NT2/D1 (cell line): ENCODE data around the gene CDR2.
"Not testable (repeated sequence)": the region's sequence is repeated elsewhere in the genome, so short reads cannot be mapped to it uniquely, and the experiment has no call there.

Experiments used
- DNase-seq: peaks from one replicate; pipeline ENCODE4 v3.0.0-alpha.2; 2011; ENCODE audit warnings: low read depth, low spot score
- H3K27me3 ChIP-seq: 2 replicates; pipeline ENCODE4 v1.6.0; 2011; ENCODE audit warnings: mild to moderate bottlenecking; ENCODE audit not compliant: insufficient read length, insufficient read depth
- H3K36me3 ChIP-seq: 2 replicates; pipeline ENCODE4 v1.6.1; 2011; ENCODE audit warnings: mild to moderate bottlenecking, low read length, mixed read lengths; ENCODE audit not compliant: insufficient read depth, insufficient read length
- H3K4me1 ChIP-seq: 2 replicates; pipeline ENCODE4 v1.5.1; 2011; ENCODE audit not compliant: insufficient read depth, insufficient read length
- H3K4me3 ChIP-seq: 2 replicates; pipeline ENCODE4 v1.5.1; 2011; ENCODE audit warnings: low read depth; ENCODE audit not compliant: insufficient read length
- H3K9ac ChIP-seq: 2 replicates; pipeline ENCODE4 v1.6.0; 2011; ENCODE audit warnings: low read depth; ENCODE audit not compliant: insufficient read length
- H3K9me3 ChIP-seq: 2 replicates; pipeline ENCODE4 v1.5.1; 2011; ENCODE audit warnings: mild to moderate bottlenecking, low read length; ENCODE audit not compliant: insufficient read depth
- SUZ12 ChIP-seq: IDR thresholded peaks from 2 replicates; pipeline ENCODE4 v1.6.1; 2011; ENCODE audit not compliant: insufficient read length, insufficient read depth; ENCODE audit errors: extremely low read depth
- YY1 ChIP-seq: IDR thresholded peaks from 2 replicates; pipeline ENCODE4 v1.6.1; 2011; ENCODE audit not compliant: insufficient read length, insufficient read depth
- ZNF274 ChIP-seq: IDR thresholded peaks from 2 replicates; pipeline ENCODE4 v1.6.1; 2011; ENCODE audit warnings: mild to moderate bottlenecking, low read depth, low read length

Gene CDR2

DNA sequence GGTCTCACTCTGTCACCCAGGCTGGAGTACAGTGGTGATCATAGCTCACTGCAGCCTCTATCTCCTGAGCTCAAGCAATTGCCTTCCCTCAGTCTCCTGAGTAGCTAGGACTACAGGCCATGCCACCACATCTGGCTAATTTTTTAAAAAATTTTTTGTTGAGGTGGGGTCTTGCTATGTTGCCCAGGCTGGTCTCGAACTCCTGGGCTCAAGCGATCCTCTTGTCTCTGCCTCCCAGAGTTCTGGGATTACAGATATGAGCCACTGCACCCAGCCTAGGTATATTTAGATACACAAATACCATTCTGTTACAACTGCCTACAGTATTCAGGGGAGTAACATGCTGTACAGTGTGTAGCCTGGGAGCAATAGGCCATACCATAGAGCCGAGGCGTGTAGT is 62.9 kb downstream of the CDR2 start:
- Histone ChIP-seq H3K36me3 (peaks cover 89% of the 10 kb centered on the region), H3K27me3 (no peaks in the 10 kb centered on the region), H3K9me3 (no peaks in the 10 kb centered on the region), H3K4me1 (no peaks in the 10 kb centered on the region), H3K9ac (no peak overlapping the region), H3K4me3 (no peak overlapping the region)
- TF ChIP-seq ZNF274: no peak
- no peak for TF ChIP-seq SUZ12
- no peak for TF ChIP-seq YY1
- no peak for DNase-seq

- no peaks in the 10 kb centered on the region for H3K27me3 ChIP-seq
- TF ChIP-seq YY1: no peak
- no peak for TF ChIP-seq ZNF274
- TF ChIP-seq SUZ12: no peak
- H3K9ac ChIP-seq: no peak overlapping the region
- H3K36me3 ChIP-seq: peaks cover 95% of the 10 kb centered on the region
- H3K4me1 ChIP-seq: no peaks in the 10 kb centered on the region
- no peak for DNase-seq
- H3K4me3 ChIP-seq: no peak overlapping the region
- no peaks in the 10 kb centered on the region for H3K9me3 ChIP-seq
Observed at GRCh38 chr16:22308824-22309520, 65.4 kb downstream of the CDR2 start.

- H3K27me3 ChIP-seq: no peaks in the 10 kb centered on the region
- no peaks in the 10 kb centered on the region for H3K9me3 ChIP-seq
- no peak for DNase-seq
- H3K4me3 ChIP-seq: no peak overlapping the region
- TF ChIP-seq ZNF274 (no peak), SUZ12 (no peak), YY1 (no peak)
- H3K9ac ChIP-seq: no peak overlapping the region
- peaks cover 95% of the 10 kb centered on the region for H3K36me3 ChIP-seq
- H3K4me1 ChIP-seq: no peaks in the 10 kb centered on the region
Observed at GRCh38 chr16:22307838-22308237, 66.6 kb downstream of the CDR2 start.

DNA sequence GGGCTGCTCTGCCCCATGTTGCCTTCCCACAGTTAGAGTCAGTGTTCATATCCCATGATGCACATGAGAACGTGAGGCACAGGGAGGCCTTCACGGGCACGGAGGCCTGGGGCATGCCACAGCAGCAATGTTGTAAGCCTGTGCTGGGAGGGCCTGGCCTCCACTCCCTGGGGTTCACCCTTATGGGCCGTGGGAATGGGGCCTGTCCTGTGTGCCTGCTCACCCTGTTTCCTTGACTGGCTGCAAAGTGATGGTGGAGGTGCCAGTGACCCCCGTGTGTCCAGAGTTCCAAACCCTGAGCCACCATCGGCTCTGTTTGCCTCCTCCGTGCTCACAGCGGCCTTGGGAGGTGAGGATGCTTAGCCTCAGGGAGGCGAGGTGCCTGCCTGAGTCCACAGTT is 67.6 kb downstream of the CDR2 start:
- no peaks in the 10 kb centered on the region for H3K9me3 ChIP-seq
- no peaks in the 10 kb centered on the region for H3K27me3 ChIP-seq
- no peak for TF ChIP-seq ZNF274
- no peak for TF ChIP-seq YY1
- no peak for TF ChIP-seq SUZ12
- no peak overlapping the region for H3K9ac ChIP-seq
- no peak for DNase-seq
- H3K4me1 ChIP-seq: no peaks in the 10 kb centered on the region
- H3K36me3 ChIP-seq: peaks cover 95% of the 10 kb centered on the region
- no peak overlapping the region for H3K4me3 ChIP-seq

DNA sequence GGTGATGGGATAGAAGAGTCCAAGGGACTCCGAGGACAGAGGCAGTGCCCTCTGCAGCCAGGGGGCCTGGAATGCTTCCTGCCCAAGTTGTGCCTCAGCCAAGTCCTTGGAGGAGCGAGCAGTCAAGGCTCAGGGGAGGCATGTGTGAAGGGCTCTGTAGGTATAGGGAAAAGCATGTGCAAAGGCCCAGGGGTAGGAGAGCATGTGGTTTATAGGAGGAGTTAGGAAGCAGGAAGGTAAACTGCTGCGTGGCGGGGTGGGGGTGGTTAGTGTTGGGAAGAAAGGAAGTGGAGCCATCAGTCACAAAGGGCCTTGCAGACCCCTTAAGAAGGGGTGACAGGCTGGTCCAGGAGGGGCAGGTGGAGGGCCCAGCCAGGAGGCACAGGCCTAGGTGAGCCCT is 70.0 kb downstream of the CDR2 start:
- H3K9ac ChIP-seq: no peak overlapping the region
- no peaks in the 10 kb centered on the region for H3K27me3 ChIP-seq
- peaks cover 2% of the 10 kb centered on the region for H3K4me1 ChIP-seq
- no peaks in the 10 kb centered on the region for H3K9me3 ChIP-seq
- peaks cover 96% of the 10 kb centered on the region for H3K36me3 ChIP-seq
- no peak overlapping the region for H3K4me3 ChIP-seq
- no peak for DNase-seq
- no peak for TF ChIP-seq SUZ12
- no peak for TF ChIP-seq YY1
- TF ChIP-seq ZNF274: no peak

- Histone ChIP-seq H3K4me3 (no peak overlapping the region), H3K9me3 (no peaks in the 10 kb centered on the region), H3K36me3 (peaks cover 88% of the 10 kb centered on the region), H3K9ac (no peak overlapping the region), H3K4me1 (peaks cover 2% of the 10 kb centered on the region), H3K27me3 (no peaks in the 10 kb centered on the region)
- TF ChIP-seq ZNF274 (no peak), YY1 (no peak), SUZ12 (no peak)
- no peak for DNase-seq
Observed at GRCh38 chr16:22302776-22303363, 71.5 kb downstream of the CDR2 start.

- H3K4me1 ChIP-seq, H3K9ac ChIP-seq, DNase-seq, H3K9me3 ChIP-seq, H3K27me3 ChIP-seq, H3K4me3 ChIP-seq: not testable (repeated sequence)
- H3K36me3 ChIP-seq: peaks cover 73% of the 10 kb centered on the region
Observed at GRCh38 chr16:22301423-22301822, 73.0 kb downstream of the CDR2 start.
